Tongue (tissue), 2 donors: Measurements from ENCODE around the gene SPATA13. TPM values are rescaled to one million over a fixed set of nuclear protein-coding genes. Genes with fewer than 3 reads are reported as not detected.
A peak's percentile ranks its signal among the peaks of the same experiment; 100 is the strongest.
"Not testable (repeated sequence)": the region's sequence is repeated elsewhere in the genome, so short reads cannot be mapped to it uniquely, and the experiment has no call there.

Experiments used
- DNase-seq: peaks from one replicate; pipeline ENCODE4 v3.0.0-alpha.2; 2015
- total RNA-seq: library from RNA; depleted of rRNA; stranded (reverse); fragments of >200 nt; gene quantifications from one replicate; pipeline ENCODE4 v1.2.3, GENCODE V29; 2014

SPATA13 gene
- total RNA-seq, 1 donor from 2014 or later = 11.3 TPM

DNA sequence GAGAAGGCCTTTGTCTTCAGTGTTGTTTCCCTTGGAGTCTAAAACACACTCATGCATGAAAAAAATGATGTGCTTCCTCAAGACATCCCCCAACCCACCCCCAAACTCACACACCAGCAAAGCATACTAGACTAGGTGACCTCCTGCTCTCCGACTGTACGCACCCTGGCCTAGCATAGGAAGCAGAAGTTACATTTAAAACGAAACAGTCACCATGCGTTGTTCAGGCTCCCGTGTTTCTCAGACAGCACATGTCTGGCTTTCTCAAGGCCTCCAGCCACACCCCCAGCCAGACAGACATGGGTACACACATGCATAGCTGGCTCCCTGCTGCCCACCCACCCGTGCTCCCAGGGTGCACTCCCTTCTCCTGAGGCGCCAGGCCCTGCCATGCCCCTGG lies 120.2 kb downstream of the SPATA13 start:
- no peak for DNase-seq

DNA sequence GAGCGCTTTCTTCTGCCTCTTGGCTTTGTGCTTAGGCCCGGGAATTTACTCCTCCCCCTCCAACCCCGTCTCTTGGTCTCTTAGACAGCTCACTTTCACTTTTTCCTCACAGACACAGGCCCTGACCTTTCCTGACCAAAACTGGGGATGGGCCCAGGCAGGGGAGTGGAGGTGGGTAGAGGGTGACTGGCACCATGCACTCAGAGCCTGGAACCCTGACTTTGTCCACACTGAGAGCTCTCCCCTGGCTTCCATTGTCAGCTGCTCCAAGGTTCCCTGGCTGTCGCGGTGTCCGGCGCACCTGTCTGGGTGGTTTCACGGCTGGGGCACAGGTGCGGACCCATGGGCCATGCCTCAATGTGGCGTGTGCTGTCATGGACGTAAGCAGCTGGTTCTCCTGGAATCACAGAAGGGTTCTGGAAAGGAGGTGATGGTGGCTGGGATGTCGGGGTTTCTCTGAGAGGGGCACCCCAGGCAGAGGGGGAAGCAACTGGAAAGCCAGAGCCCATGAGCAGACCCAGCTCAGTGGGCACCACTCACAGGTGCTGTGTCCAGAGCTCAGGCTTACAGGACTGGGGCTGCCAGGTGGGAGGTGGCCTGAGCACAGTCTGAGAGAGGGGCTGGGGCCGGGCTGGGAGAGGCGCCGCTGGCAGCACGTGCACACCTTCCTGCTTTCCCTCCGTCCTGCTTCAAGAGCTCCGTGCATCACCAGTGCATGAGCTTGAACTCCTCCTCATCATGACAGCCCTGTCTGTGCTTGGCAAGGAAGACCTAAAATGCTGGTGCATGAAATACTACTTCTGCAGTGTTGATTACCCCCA lies 120.9 kb downstream of the SPATA13 start:
- no peak for DNase-seq

DNA sequence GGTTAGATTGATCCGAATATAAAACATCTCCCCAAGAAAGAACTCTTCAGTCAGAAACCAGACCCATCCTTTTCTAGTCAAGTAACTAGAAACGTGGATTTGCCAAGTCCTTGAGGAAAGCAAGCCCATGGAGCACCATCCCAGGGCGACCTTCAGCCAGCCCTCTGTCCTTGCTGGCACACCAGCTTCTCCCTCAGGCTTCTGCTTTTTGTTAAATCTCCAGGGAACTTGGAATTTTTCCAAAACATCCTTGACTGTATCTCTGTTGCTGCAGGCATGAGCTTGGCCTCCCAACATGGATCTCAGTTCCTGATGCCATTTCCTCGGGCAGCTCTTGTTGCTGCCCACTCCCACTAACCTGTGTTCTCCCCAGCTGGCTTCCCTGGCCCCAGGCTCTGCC lies 121.7 kb downstream of the SPATA13 start:
- no peak for DNase-seq

DNA sequence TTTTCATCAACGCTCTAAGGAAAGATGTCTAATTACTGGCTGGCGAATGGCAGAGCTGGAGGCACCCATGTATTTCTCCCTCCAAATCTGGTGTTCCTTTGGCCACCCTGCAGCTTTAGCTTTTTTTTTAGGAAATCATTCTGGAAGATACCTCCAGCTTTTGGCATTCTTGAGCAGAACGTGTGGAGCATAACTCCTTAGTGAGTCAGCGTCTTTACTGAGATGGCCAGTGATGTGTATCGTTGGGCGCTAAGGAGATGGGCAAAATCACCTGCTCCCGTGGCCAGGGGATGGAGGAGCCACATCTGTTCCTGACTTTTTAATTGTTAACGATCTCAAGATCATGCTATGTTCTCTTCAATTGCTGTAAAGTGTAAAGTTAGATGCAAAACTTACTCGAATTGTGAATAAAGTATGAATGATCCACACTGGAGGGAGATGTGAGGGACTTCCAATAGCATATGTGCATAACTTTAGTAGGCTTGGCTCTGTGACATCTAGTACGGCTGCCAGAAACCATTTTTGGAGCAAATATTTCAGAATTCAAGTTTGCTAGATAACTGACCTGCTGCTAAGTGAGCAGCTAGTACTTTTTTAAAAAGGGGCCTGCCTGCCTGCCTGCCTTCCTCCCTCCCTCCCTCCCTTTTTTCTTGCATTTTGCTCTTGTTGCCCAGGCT lies 124.5 kb downstream of the SPATA13 start:
- no peak for DNase-seq

DNA sequence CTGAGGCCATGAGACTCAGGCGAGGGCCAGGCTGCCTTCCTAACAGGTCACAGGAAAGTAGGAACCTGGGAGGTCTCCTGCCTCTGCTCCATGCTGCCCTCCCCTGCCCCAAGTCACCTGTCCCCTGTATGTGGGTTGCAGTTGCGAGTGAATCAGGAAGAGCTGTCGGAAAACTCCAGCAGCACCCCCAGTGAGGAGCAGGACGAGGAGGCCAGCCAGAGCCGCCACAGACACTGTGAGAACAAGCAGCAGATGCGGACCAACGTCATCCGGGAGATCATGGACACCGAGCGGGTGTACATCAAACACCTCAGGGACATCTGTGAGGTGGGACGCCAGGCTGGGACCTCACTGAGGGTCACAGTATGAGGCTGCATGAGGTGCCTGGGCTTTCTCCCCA lies 126.1 kb downstream of the SPATA13 start:
- no peak for DNase-seq

DNA sequence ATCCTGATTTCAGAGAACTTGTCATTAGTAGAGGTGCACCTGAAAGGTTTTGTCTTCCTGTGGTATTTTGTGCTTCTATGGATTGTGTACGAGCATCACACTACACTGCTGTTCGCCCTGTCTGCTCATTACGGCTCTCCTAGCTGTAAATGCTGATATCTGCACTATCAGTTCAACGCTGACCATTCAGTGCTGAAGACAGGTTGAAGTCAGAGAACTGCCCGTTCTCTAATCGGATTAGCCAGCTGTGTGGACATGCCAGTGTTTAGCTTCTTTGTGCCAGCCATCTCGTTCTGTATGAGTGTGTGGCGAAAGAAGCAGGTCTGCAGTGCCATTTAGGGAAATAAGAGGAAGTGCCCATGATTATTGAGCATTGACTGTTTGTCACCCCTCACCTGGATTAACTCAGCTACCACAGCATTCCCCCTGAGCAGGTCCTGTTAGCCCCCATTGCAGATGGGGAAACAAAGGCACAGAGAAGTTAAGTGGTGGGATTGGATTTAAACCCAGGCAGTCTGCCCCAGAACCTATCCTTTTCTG lies 127.3 kb downstream of the SPATA13 start:
- no peak for DNase-seq

DNA sequence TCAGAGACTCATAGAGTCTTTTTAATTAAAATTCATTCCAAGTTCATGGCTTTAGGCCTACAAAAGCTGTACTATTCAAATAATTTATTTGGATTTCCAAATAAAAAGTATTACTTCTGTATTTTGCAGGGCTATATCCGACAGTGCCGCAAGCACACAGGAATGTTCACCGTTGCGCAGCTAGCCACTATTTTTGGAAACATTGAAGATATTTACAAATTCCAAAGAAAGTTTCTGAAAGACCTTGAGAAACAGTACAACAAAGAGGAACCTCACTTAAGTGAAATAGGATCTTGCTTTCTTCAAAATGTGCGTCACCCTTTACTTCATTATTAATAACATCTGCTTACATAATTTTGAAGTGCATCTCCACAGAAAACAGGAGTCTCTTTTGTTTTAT lies 128.3 kb downstream of the SPATA13 start:
- DNase-seq = peak; percentile 13

DNA sequence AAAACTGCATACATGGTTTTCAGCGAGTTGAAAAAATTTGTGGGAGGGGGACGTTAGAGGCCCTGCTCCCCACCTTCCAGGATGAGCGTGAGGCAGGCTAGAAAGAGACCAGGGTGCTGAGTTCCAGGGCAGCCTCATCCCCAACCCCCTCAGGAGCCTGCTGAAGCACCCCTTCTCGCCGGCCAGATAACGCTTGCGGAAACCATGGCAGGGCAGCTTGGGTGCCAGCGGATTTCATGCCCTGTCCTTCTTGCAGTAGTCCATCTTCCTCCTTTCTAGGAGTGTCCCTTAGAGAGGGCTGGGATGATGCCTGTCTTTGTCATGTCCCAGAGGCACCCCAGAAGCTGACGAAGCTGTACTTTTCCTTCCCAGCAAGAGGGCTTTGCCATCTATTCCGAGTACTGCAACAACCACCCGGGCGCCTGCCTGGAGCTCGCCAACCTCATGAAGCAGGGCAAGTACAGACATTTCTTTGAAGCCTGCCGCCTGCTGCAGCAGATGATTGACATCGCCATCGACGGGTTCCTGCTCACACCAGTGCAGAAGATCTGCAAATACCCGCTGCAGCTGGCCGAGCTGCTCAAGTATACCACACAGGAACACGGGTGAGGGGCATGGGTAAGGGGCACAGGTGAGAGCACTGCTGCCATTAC lies 129.9 kb downstream of the SPATA13 start:
- DNase-seq = no peak

DNA sequence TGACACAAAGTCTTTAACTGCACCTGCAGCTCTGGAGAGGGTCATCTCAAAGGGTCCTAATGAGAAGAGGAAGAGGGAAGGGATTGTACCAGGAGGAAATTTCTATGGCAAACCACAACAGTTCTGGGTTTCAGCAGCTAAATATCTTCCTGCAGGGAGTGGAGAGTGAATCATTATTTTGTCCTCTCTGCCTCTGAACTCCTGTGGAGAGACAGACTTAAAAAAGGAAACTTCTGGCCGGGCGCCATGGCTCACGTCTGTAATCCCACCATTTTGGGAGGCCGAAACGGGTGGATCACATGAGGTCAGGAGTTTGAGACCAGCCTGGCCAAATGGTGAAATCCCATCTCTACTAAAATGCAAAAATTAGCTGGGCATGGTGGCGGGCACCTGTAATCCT lies 132.0 kb downstream of the SPATA13 start:
- DNase-seq = no peak

DNA sequence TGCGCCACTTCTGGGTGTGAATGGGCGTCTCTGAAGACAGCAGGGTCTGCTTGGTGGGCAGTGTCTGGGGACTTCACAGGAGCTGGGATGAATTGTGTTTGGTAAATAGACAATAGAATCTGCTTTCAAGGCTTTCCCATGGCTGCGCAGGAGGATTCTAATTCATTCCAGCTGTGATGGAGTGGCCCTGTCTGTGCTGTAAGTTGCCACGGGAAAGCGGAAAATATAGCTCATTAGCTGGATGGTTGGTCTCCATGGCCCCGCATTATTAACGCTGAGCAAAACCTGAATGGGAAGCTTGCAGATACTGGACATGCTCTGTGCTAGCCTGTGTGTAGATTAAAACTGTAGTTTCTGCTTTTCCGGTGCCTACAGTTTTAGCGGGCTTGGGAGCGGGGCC lies 133.2 kb downstream of the SPATA13 start:
- no peak for DNase-seq

DNA sequence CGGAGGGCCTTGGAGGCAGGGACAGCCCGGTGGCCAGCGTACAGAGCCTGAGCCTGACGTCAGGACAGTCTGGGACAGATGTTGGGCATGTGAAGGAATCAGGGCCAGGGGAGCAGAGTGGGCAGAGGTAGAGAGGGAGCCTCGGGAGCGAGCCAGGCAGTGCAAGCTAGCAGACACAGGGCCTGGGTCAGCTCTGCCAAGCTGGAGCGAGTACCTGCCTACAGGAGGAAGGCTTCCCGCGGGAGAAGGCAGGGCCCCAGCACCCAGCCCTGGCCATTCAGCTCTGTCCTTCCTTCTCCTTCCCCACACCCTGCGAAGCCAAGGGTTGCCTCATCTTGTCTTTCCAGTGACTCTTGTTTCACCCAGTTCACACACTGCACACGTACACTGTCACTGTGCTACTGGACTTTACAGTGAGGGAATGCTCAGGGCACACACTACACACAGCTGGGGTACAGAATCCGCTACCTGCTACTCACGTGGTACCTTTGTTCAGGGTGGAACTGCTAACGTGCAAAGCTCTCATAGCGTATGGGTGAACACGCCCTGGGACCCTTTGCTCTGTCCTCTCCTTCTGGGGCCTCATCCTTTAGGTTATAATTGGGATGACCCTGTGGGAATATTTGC lies 139.1 kb downstream of the SPATA13 start:
- DNase-seq = no peak

DNA sequence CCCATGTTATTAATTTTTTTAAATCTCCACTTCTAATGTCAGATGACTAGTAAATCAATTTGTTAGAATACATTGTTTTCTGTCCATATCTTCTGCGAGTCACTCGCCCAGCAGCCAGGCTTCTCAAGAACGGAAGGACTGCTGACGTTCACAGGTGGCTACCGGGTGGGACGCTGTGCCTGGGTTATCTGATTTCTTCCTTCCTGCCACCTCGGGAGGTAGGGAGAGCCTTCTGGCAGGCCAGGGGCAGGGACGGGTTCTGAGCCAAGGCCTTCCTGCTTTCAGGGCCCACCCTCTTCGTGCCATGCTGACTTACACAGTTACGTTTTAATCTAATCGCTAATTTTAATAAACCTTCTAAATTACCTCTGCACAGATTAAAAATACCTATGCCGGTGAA lies 140.9 kb downstream of the SPATA13 start:
- no peak for DNase-seq

DNA sequence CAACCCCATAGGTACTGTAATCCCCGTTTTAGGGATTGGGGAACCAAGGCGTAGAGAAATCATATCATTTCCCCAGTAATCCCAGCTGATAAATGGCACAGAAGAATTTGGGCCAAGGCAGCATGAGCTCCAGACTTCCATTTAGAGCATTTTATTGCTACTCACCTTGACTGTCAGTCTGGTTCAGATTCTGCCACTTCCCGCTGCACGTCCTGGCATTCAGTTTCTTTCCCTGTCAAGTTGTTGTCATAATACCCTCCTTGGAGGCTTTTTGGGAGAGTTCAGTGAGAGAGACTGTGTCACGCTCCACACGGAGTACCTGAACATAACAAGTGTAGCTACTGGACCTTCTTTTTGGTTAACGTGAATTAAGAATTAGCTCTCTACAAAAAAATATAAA lies 141.4 kb downstream of the SPATA13 start:
- no peak for DNase-seq

DNA sequence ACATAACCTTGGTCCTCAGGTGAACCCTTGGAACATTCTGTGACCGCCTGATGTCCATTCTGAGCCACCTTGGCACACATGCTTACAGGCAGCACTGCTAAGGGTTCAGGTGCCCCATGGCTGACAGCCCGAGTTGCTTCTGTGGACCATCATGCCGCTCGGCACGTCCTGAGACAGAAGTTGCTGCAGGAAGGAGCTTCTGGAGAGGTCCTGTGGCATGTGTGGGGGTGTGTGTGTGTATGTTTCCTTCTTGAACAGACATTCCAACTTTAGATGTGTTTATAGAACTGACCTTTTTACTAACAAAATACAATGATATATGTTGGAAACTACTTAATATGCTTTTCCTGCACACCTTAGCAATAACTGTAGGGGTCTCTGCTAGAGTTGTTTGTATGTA lies 144.1 kb downstream of the SPATA13 start:
- DNase-seq = no peak

DNA sequence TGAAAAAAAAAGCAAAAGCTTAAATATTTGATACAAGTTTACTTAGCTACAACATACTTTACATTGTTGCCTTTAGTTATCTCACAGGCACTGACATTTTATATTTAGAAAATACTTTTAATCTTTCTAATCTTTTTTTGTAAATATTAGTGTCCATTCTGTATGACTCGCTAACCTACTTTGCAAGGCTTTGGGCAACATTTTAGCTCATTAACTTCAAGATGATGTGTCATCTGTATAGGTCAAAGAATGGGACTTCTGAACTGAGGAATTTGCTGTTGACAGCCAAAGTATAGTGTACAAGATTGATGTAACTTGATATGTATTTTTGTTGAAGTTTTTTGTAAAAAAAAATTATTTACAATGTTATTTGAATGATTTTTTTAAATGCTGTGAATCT lies 146.1 kb downstream of the SPATA13 start:
- DNase-seq = no peak

DNA sequence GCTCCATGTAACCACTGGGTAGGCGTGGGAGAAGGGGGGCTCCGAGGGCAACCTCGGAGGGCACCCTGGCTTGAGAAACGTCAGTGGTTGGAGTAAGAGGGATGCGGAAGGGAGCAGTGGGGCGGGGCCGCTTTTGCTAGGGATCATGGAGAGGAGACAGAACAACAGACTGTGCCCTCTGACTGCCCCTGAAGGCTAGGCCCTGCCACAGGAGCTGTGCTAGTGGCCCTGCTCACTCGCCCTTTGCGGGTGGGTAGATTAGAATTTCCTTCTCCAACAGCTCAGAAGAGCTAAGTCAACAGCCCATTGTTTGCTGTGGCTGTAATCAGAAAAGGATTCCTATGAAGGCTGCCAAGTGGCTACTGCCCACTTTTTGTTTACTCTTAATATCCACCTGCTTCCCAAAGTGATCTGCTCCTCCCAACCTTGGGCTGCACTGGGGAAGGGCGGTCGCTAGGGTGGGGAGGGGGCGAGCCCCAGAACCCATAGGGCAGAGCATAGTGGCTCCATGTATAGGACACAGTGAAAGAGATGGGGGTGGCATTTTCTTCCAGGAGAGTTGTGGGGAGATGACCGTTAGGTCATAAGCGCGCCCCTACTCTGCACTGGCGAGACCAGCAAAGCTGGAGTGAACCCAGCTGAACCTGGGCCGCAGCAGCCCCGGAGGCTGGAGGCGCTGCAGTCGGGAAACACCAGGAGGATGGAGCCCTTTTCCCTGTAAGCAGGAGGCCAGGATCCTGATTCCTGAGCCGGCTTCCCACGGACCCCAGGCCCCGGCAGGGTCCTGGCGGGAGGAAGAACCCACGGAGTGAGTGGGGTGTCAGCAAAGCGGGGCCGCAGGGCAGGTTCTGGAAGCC lies 146.9 kb downstream of the SPATA13 start:
- no peak for DNase-seq

DNA sequence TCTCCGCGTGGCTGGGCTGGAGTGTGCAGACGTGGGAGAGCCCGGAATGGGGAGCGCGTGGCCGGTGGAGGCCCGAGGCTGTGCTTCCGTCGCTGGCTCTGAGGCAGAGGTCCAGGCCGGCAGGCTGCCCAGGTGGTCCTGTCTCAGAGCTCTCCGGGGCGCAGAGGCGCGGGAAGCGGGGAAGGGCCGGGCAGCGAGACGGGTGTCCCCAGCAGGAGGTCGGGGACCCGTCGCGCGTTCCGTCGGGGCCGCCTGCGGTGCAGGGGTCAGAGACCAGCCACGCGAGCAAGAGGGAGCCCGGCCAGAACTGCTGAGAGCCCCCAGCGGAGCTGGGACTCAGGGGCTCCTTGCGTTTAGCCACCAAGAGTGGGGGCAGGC lies 147.5 kb downstream of the SPATA13 start:
- no peak for DNase-seq

DNA sequence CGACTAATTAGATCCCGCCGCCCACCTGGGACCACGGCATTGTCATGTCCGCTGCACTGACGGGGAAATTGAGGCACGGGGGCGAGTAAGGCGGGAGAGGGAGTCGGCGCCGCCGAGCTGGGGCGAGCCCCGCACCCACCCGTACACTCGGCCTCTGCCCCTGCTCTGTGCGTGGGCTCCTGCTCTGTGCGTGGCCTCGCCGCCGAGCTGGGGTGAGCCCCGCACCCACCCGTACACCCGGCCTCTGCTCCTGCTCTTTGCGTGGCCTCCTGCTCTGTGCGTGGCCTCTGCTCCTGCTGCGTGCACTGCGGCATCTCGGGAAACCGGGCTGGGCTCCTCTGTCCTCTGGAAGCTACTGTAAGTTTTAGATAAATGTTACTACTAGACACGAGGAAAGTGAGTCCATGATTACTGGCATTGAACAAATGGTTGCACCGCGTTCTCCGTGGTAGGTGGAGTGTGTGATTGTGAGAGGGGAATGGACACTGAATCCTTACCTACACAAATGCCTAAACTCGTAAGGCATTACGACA lies 148.0 kb downstream of the SPATA13 start:
- DNase-seq = no peak

DNA sequence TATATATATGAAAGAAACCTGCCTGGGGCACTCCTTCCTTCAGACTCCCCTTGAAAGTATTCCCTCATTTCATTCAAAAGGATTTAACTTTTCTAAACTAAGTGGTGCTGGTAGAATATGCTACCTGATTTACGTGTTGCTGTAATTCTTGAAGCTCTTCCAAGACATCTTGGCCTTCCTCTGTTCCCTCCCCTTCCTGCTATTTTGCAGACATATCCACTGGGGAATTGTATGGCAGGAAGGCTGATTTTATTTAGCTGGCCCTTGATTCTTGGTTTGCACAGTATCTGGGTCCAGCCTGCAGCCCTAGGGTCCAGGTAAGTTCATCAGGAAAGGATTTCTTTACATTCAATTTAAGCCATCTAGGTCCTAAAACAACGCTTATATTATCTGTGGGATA lies 148.8 kb downstream of the SPATA13 start, which contains the start of gene C1QTNF9:
Gene C1QTNF9, plus strand, starts transcription at position 281 of the 400 bp plus-strand sequence. CDS start 6,424 bp downstream, outside the sequence.
- DNase-seq = peak; percentile 12

DNA sequence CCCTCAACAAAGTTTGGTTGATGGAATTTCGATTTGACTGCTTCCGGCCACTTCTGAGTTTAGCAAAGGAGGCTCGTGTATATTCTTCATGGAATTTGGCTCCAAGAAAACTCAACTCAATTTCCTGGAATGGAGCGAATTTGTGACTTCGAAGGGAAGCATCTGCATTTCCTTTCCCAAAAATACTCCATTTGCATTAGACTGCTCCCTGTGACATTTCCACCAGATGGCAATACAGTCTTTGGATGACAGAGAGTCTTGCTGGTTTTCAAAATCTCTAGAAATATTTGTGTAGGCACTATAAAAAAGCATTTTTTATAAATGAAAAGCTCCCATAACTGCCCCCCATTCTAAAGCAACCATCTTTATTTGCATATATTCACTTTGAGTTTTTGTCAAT lies 152.9 kb downstream of the SPATA13 start:
- peak; percentile 50 for DNase-seq

DNA sequence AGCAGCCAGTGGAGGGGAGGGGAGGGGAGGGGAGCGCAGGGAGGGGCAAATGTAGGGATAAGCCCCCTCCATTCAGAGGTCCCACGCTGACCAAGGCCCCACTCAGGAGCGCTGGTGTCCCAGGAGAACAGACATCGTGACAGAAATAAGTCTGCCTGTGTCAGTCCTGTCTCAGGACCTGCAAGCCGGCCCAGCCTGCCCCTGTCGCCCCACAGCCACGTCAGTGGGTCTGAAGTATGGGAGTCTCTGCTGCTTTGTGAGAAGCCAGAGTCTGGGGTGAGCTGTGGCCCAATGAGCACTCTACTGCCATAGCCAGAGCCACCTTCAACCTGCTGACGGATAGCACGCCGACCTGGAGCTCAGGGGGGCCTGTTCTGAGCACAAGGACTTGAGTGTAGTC lies 157.3 kb downstream of the SPATA13 start:
- DNase-seq = not testable (repeated sequence)
